ENCODE measurements around the gene PIEZO2. TPM values are rescaled to one million over a fixed set of nuclear protein-coding genes. Genes with fewer than 3 reads are reported as not detected.
"Not testable (repeated sequence)": the region's sequence is repeated elsewhere in the genome, so short reads cannot be mapped to it uniquely, and the experiment has no call there.

The PIEZO2 gene
- total RNA-seq, 1 donor from 2014 or later = 212 TPM

- no peak for DNase-seq (ENCODE audit: low read depth in 2 of 2)
Measured at GRCh38 chr18:10688766-10689165, 460.6 kb downstream of the PIEZO2 start.

GRCh38 chr18:10687161-10687925 is 462.0 kb downstream of the PIEZO2 start:
- no peak for DNase-seq (ENCODE audit: low read depth in 2 of 2)

- DNase-seq (ENCODE audit: low read depth in 2 of 2) = no peak
Measured at GRCh38 chr18:10686308-10686707, 463.1 kb downstream of the PIEZO2 start.

GRCh38 chr18:10685484-10685883 is 463.9 kb downstream of the PIEZO2 start:
- no peak for DNase-seq (ENCODE audit: low read depth in 2 of 2)

GRCh38 chr18:10682368-10682714 is 467.0 kb downstream of the PIEZO2 start:
- DNase-seq (ENCODE audit: low read depth in 2 of 2) = no peak

GRCh38 chr18:10681581-10682367 is 467.6 kb downstream of the PIEZO2 start:
- DNase-seq (ENCODE audit: low read depth in 2 of 2) = peak in 1 of 2 donors; percentile 28

- no peak for DNase-seq (ENCODE audit: low read depth in 2 of 2)
Measured at GRCh38 chr18:10680271-10680596, 469.1 kb downstream of the PIEZO2 start.

- no peak for DNase-seq (ENCODE audit: low read depth in 2 of 2)
Measured at GRCh38 chr18:10679557-10680270, 469.7 kb downstream of the PIEZO2 start.

GRCh38 chr18:10671441-10671840 is 477.9 kb downstream of the PIEZO2 start:
- DNase-seq (ENCODE audit: low read depth in 2 of 2) = no peak

- DNase-seq (ENCODE audit: low read depth in 2 of 2) = no peak
Measured at GRCh38 chr18:10670856-10671255, 478.5 kb downstream of the PIEZO2 start.

- DNase-seq (ENCODE audit: low read depth in 2 of 2) = no peak
Measured at GRCh38 chr18:10669441-10670100, 479.8 kb downstream of the PIEZO2 start.

GRCh38 chr18:10663750-10664149 is 485.6 kb downstream of the PIEZO2 start:
- no peak for DNase-seq (ENCODE audit: low read depth in 2 of 2)

- peak in 1 of 2 donors; percentile 63 for DNase-seq (ENCODE audit: low read depth in 2 of 2)
Measured at GRCh38 chr18:10661317-10661716, 488.1 kb downstream of the PIEZO2 start.

GRCh38 chr18:10660179-10660884 is 489.0 kb downstream of the PIEZO2 start:
- DNase-seq (ENCODE audit: low read depth in 2 of 2) = peak; percentile 17 to 21

- no peak for DNase-seq (ENCODE audit: low read depth in 2 of 2)
Measured at GRCh38 chr18:10659594-10659993, 489.8 kb downstream of the PIEZO2 start.

- DNase-seq (ENCODE audit: low read depth in 2 of 2) = no peak
Measured at GRCh38 chr18:10659000-10659399, 490.4 kb downstream of the PIEZO2 start.

GRCh38 chr18:10644003-10644402 is 505.4 kb downstream of the PIEZO2 start:
- not testable (repeated sequence) for DNase-seq (ENCODE audit: low read depth in 2 of 2)

GRCh38 chr18:10642915-10643524 is 506.3 kb downstream of the PIEZO2 start:
- DNase-seq (ENCODE audit: low read depth in 2 of 2) = not testable (repeated sequence)

- not testable (repeated sequence) for DNase-seq (ENCODE audit: low read depth in 2 of 2)
Measured at GRCh38 chr18:10638539-10638885, 510.9 kb downstream of the PIEZO2 start.

- DNase-seq (ENCODE audit: low read depth in 2 of 2) = not testable (repeated sequence)
Measured at GRCh38 chr18:10637858-10638538, 511.4 kb downstream of the PIEZO2 start.
